Loucy (cell line): ENCODE measurements around the gene NQO2.

Experiments
- H2AFZ ChIP-seq: fragments of 200-600 bp; sonication (generic); 2 replicates; pipeline ENCODE4 v1.6.0; 2016; ENCODE audit warnings: antibody characterized with exemption, mild to moderate bottlenecking, low read length, moderate library complexity
- H3F3A ChIP-seq: fragments of 200-600 bp; 2 replicates; pipeline ENCODE4 v1.6.0; 2016; ENCODE audit warnings: antibody characterized with exemption, low read depth, mild to moderate bottlenecking
- H3K27me3 ChIP-seq: fragments of 200-600 bp; sonication (generic); 2 replicates; pipeline ENCODE4 v1.6.1; 2014; ENCODE audit warnings: low read length, mild to moderate bottlenecking; ENCODE audit not compliant: insufficient read depth, poor library complexity, severe bottlenecking
- H3K36me3 ChIP-seq: fragments of 200-600 bp; sonication (generic); 2 replicates; pipeline ENCODE4 v1.6.1; 2016; ENCODE audit warnings: low read length; ENCODE audit not compliant: insufficient read depth
- H3K4me1 ChIP-seq: fragments of 200-600 bp; sonication (generic); 2 replicates; pipeline ENCODE4 v1.5.1; 2014; ENCODE audit warnings: low read length, mild to moderate bottlenecking; ENCODE audit not compliant: insufficient read depth, poor library complexity, severe bottlenecking
- H3K4me2 ChIP-seq: fragments of 200-600 bp; sonication (generic); 2 replicates; pipeline ENCODE4 v1.6.0; 2014; ENCODE audit warnings: antibody characterized with exemption, low read length, low read depth, mild to moderate bottlenecking; ENCODE audit not compliant: poor library complexity, severe bottlenecking
- H3K4me3 ChIP-seq: fragments of 200-600 bp; sonication (generic); 2 replicates; pipeline ENCODE4 v1.5.1; 2014; ENCODE audit warnings: low read length, mild to moderate bottlenecking, mixed read lengths; ENCODE audit not compliant: poor library complexity, severe bottlenecking
- H3K79me2 ChIP-seq: fragments of 200-600 bp; sonication (generic); 2 replicates; pipeline ENCODE4 v1.6.1; 2014; ENCODE audit warnings: low read length; ENCODE audit not compliant: insufficient read depth
- H3K9ac ChIP-seq: fragments of 200-600 bp; sonication (generic); 2 replicates; pipeline ENCODE4 v1.6.0; 2014; ENCODE audit warnings: mild to moderate bottlenecking, low read depth, low read length, moderate library complexity; ENCODE audit not compliant: poor library complexity, severe bottlenecking
- H3K9me2 ChIP-seq: fragments of 200-600 bp; sonication (generic); replicated peaks from 2 replicates; pipeline ENCODE4 v1.6.1; 2016; ENCODE audit warnings: low read depth, low read length, mixed read lengths
- H3K9me3 ChIP-seq: fragments of 200-600 bp; sonication (generic); 2 replicates; pipeline ENCODE4 v1.6.1; 2014; ENCODE audit warnings: mild to moderate bottlenecking, antibody characterized with exemption, low read length, low read depth; ENCODE audit not compliant: insufficient read depth
- H4K20me1 ChIP-seq: fragments of 200-600 bp; sonication (generic); 2 replicates; pipeline ENCODE4 v1.6.0; 2014; ENCODE audit warnings: antibody characterized with exemption, low read length, mild to moderate bottlenecking; ENCODE audit not compliant: insufficient read depth, poor library complexity, severe bottlenecking
- EZH2phosphoT487 ChIP-seq: fragments of 200-600 bp; IDR thresholded peaks from 2 replicates; pipeline ENCODE4 v1.6.1; 2018; ENCODE audit warnings: antibody characterized with exemption, mild to moderate bottlenecking, moderate library complexity, borderline replicate concordance
- TF ChIP-seq, protein P1 (sequence below): fragments of 200-600 bp; sonication (generic); conservative IDR thresholded peaks from 2 replicates; pipeline ENCODE4 v1.5.1; 2014; ENCODE audit warnings: mild to moderate bottlenecking, antibody characterized with exemption, low read length

Gene NQO2

DNA sequence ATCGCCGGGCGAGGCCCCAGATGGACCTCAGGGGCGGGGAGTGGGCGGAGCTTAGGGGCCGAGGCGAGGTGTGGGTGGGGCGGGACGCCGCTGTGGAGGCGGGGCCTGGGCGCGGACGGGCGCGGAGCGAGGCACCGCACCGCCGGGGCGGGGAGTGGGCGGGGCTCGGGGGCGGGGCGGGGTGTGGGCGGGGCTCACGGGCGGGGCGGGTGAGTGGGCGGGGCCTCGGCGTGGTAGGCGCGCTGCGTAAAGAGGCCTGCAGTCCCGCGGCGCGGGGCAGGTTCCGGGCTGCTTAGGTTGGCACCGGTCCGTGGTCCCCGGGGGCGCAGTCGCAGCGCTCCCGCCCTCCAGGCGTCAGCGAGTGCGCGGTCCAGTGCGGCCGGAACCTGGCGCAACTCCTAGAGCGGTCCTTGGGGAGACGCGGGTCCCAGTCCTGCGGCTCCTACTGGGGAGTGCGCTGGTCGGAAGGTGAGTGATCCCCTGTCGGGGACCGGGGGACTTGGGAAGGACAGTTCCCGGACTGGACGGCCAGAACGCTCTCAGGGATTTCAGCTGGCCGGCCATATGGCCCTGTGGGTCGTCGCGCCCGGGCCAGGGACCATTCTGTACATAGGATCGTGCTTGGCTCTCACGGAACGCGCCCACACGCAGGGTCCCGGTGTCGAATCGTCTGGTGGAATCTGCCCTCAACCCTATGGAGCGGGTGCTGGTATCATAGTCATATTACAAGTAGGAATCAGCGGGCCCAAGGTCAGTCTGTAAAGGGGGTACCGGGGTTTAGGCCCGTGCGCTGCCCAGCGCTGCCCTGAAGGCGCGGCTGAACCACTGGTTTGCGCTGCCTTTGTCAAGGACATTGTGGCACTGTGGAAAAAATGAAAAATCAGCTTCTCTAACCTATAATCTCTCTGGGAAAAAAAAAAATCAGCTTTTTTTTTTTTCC lies at the start of gene NQO2:
TSS of gene NQO2 (plus strand) at position 277 of the 940 bp plus-strand sequence. CDS start 6,659 bp downstream, outside the sequence.
- Histone ChIP-seq H3K79me2 (peaks cover 8% of the 10 kb centered on the region), H3F3A (peaks cover 4% of the 10 kb centered on the region; the same call in 1 of the 2 replicates), H3K9me3 (no peaks in the 10 kb centered on the region), H3K27me3 (no peaks in the 10 kb centered on the region), H3K4me3 (peak within 1 kb of the TSS; percentile 99), H3K9me2 (no peaks in the 10 kb centered on the region), H3K4me2 (peak within 1 kb of the TSS; percentile 98), H3K9ac (peak within 1 kb of the TSS; percentile 94), H4K20me1 (no peaks in the 10 kb centered on the region), H3K4me1 (peaks cover 20% of the 10 kb centered on the region), H2AFZ (peak within 1 kb of the TSS; percentile 92), H3K36me3 (no peaks in the 10 kb centered on the region)
- TF ChIP-seq, protein P1, sequence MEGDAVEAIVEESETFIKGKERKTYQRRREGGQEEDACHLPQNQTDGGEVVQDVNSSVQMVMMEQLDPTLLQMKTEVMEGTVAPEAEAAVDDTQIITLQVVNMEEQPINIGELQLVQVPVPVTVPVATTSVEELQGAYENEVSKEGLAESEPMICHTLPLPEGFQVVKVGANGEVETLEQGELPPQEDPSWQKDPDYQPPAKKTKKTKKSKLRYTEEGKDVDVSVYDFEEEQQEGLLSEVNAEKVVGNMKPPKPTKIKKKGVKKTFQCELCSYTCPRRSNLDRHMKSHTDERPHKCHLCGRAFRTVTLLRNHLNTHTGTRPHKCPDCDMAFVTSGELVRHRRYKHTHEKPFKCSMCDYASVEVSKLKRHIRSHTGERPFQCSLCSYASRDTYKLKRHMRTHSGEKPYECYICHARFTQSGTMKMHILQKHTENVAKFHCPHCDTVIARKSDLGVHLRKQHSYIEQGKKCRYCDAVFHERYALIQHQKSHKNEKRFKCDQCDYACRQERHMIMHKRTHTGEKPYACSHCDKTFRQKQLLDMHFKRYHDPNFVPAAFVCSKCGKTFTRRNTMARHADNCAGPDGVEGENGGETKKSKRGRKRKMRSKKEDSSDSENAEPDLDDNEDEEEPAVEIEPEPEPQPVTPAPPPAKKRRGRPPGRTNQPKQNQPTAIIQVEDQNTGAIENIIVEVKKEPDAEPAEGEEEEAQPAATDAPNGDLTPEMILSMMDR, result no peak
- TF ChIP-seq EZH2phosphoT487, result no peak

DNA sequence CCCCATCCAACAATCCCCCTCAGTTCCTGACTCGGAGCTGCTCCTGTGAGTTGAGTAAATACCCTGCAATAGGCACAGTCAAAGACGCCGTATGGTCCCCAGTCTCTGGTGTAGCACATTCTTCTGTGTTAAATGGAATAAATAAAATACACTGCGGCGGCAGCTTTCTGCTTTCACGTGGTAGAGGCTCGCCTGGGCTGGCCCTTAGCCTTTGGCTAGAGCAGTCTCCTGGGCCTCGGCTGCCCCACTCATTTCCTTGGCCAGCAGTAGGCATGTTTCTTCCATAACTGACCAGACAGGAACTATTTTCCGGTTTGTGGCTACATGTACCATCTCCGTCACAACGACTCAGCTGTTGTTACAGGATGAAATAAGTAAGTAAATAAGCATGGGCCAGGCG lies 49.0 kb upstream of the NQO2 start:
- Histone ChIP-seq H2AFZ (no peak overlapping the region), H3K79me2 (no peaks in the 10 kb centered on the region), H4K20me1 (no peaks in the 10 kb centered on the region), H3K27me3 (no peaks in the 10 kb centered on the region), H3K4me3 (no peak overlapping the region), H3K9me3 (no peaks in the 10 kb centered on the region), H3F3A (no peaks in the 10 kb centered on the region), H3K9ac (no peak overlapping the region), H3K9me2 (no peaks in the 10 kb centered on the region), H3K4me2 (no peak overlapping the region), H3K36me3 (no peaks in the 10 kb centered on the region), H3K4me1 (peaks cover 4% of the 10 kb centered on the region)
- TF ChIP-seq, protein P1, result no peak
- TF ChIP-seq EZH2phosphoT487, result no peak

DNA sequence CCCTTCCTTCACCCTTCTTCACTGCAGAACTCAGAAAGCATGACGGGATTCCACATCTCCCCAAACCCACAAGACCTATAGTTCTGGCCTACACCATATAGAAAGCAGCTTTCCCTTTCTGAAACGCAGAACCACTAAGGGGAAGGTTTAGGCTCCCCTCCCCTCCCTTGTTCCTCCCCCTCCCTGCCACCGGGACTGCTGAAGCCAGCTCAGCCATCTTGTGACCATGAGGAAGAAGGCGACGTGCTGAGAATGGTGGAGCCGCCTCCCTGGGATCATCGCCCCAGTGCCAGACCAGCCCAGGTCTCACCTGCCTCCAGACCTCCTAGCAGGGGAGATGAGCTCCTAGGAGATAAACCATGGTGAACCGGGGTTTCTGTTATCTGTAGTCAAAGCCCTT lies 48.0 kb upstream of the NQO2 start:
- Histone ChIP-seq H3K4me2 (no peak overlapping the region), H3K9me2 (no peaks in the 10 kb centered on the region), H3K4me1 (peaks cover 4% of the 10 kb centered on the region), H3K9me3 (no peaks in the 10 kb centered on the region), H2AFZ (no peak overlapping the region), H3K9ac (no peak overlapping the region), H3K27me3 (no peaks in the 10 kb centered on the region), H3K36me3 (no peaks in the 10 kb centered on the region), H3K4me3 (no peak overlapping the region), H3K79me2 (no peaks in the 10 kb centered on the region), H4K20me1 (no peaks in the 10 kb centered on the region), H3F3A (no peaks in the 10 kb centered on the region)
- TF ChIP-seq, protein P1, result no peak
- no peak for TF ChIP-seq EZH2phosphoT487
